T-helper 2 cell (primary cell): ENCODE data around the gene ZNF606.
"Not testable (repeated sequence)": the region's sequence is repeated elsewhere in the genome, so short reads cannot be mapped to it uniquely, and the experiment has no call there.

Experiments used
- DNase-seq, 5 experiments: peaks; one replicate each; pipeline versions ENCODE4 v3.0.0 to v3.0.0-alpha.2; 2012 to 2022

Gene ZNF606

DNA sequence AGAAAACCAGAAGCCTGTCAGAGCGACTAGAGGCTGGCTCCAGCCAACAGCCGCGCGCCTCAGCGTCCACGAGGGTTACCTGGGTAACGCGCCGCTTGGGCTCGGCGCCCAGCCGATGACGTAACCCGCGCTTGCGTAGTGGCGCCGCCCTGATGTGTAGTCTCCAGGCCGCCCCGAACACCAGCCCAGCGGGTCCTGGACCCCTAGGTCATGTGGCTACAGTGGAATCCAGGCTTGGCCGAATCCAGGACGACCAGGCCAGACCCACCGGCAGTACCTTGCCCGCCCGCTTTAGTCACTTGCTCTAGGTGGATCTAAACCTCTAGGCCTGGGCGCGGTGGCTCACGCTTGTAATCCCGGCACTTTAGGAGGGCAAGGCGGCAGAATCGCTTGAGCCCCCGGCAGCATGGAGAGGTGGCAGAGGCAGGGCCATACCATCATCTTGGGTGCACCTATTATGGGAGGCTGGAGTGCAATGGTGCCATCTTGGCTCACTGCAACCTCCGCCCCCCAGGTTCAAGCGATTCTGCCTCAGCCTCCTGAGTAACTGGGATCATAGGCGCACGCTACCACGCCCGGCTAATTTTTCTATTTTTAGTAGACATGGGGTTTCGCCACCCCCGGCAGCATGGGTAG, 7.2 kb upstream of the ZNF606 start:
- peak in 3 of 5 experiments; percentile 28 to 76 (median 41) for DNase-seq

DNA sequence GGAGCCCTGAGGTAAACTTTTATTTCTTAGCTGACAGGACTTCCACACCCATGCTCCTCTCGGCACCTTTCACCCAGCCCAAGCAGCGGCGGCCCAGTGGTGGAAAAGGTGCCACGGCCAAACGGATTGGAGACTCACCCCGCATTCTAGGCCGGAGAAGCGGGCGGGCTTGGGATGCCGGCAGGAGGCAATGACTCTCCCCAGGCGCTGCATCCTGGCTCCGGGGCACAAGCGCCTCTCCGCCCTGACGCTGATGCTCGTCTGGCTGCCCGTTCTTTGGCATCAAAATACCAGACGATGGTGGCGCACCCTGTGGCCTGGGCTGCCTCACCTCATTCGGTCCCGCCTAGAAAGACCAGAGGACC, 6.7 kb upstream of the ZNF606 start:
- no peak for DNase-seq

DNA sequence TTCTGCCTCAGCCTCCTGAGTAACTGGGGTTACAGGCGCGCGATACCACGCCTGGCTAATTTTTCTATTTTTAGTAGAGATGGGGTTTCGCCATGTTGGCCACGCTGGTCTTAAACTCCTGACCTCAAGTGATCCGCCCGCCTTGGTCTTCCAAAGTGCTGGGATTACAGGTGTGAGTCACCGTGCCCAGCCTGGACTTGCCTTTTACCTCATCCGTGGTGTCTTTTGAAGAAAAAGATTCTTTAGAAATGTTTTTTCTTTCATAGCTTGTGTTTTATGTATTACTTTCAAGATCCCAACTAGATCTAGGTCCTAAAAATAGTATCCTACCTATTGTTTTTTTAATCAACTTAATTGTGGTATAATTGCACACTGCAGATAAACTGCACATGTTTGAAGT, 6.3 kb upstream of the ZNF606 start:
- not testable (repeated sequence) for DNase-seq

DNA sequence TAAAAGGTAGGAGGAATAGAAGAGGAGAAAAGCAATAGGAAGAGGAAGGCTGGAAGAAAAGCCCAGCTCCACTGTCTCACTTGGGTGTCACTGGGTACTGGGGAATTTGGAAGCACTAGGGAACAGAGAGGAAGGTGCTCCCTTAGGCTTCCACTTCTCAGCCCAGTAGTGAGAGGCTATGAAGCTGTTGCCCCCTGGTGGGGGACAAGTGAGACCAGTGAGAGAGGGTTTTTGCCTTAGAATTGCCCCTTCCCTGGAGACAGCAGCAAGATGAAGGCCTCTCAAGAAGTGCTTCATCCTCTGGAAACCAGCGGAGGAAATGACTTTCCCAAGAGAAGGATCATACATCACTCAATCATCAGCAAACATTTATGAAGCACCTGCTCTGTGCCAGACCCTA, 4.7 kb upstream of the ZNF606 start:
- peak in 1 of 5 experiments; percentile 8 for DNase-seq

DNA sequence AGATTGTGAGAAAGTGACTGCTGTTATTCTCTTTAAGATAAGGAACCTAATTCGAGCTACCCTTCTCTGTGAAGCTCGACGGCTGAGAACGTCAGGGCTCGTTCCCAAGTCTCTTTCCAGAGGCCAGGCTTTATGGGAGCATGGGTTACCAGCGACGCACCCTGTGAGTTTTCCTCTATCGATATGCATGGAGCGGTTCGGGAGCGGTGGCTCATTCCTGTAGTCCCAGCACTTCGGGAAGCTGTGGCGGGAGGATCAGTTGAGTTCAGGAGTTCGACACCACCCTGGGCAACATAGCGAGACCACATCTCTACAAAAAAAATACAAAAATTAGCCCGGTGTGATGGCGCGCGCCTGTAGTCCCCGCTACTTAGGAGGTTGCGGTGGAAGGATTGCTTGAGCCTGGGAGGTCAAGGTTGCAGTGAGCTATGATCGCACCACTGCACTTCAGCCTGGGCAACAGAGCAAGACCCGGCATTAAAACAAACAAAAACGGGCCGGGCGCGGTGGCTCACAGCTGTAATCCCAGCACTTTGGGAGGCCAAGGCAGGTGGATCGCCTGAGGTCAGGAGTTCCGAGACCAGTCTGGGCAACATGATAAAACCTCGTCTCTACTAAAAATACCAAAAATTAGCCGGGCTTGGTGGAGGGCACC, 681 bp upstream of the ZNF606 start:
- DNase-seq = no peak

DNA sequence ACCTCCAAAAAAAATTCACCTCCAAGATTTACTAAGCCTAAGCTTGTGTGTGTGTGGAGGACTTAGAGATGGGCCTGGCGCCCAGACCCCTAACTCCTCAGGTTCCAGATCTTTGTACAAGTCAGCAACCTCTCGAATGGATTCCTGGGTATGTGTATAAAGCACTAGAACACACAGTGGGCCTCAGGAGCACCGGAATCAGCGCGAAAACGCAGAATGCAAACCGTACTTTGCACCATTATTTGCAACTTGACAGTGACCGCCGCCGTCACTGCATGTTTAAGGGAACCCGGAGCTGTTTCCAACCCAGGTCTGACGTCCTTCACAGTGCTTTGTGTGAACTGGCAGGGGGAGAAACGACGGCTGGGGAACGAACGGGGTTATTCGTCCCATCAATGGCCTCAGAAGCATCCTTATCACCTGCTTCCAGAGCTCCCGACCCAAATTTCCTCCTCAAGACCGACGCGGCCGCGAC, 688 bp downstream of the ZNF606 start:
- peak in 1 of 5 experiments; percentile 49 for DNase-seq

DNA sequence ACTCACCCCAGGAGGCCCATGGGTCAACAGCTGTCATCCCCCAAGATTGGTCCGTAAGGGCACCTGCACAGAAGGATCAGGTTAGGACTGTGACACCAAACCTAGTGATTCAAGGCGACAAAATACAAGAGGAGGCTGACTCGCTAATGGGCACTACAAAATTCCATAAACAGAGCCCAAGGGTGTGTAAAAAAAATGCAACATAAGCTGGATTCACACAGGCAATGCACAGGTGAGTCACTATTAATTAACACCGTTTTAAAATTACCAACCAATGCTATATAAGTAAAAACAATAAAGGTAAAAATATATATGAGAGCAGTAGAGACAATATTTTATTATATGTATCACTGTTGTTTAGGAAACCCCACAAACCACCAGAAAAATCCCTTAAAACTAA, 1.9 kb downstream of the ZNF606 start:
- no peak for DNase-seq

DNA sequence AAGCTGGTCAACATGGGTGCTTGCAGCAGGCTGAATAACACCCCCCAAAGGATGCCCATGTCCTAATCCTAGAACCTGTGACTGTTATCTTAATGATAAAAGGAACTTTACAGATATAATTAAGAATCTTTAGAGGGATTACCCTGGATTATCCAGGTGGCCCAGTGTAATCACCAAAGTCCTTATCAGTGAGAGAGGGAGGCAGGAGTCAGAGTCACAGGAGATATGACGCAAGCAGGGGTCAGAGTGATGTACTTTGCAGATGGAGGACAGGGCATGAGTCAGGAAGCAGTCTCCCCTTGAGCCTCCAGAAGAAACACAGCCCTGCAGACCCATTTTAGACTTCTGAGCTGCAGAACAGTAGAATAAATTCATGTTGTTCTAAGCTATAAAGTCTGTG, 9.8 kb downstream of the ZNF606 start:
- DNase-seq = no peak

DNA sequence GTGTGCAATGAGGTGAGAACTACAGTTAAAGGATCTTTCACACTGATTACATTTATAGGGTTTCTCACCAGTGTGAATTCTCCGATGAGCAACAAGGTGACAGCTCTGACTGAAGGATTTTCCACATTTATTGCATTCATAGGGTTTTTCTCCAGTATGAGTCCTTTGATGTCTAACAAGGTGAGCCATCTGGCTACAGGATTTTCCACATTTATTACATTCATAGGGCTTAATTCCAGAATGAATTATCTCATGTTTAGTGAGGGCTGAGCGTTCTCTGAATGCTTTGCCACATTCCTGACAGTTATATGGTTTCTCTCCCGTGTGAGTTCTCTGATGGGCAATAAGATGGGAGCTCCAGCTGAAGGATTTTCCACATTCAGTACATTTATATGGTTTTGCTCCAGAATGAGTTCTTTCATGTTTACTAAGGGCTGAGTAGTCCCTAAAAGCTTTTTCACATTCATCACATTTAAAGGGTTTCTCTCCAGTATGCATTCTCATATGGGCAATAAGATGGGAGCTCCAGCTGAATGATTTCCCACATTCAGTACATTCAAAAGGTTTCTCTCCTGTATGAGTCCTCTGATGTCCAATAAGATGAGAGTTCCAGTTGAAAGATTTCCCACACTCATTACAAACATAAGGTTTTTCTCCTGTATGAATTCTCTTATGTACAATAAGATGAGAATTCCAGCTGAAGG, 23.9 kb downstream of the ZNF606 start:
- no peak for DNase-seq

DNA sequence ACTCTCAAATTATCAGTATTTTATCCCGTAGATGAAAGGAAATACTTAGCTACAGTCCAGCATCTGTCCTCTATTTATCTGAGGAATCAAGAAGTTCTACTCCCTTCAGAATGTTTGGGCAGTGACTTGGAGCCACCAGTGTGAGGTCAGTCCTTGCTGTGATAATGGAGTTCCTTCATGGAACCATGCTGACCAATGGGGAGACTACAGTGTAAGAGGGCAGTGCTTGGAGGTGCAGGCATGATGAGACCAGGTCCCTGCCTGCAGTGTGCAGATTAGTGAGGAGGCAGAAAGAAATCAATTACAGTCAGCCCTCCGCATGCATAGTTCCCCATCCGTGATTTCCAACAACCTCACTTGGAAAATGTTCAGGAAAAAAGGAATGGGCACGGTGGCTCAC, 28.2 kb downstream of the ZNF606 start, which contains the start of gene C19orf18:
Gene C19orf18, minus strand, starts transcription at position 101 of the 400 bp plus-strand sequence. CDS start 102 bp downstream, outside the sequence.
- no peak for DNase-seq

DNA sequence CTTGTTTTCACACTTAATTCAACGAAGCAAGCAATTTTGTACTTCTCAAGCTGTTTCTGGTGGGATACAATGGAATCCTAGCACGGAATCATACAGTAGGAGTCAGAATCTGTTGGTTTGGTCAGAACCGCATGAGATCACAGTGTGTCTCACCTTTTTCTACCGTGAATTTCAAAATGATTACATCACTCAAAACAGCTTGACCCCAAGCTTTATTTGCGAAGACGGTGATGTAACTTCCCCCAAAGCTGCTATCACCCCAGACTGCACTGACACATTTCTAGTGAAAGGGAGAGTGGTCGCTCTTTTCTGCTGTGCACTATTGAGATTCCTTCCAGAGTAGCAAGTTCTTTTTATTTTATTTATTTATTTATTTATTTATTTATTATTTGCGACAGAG, 37.9 kb downstream of the ZNF606 start:
- no peak for DNase-seq

DNA sequence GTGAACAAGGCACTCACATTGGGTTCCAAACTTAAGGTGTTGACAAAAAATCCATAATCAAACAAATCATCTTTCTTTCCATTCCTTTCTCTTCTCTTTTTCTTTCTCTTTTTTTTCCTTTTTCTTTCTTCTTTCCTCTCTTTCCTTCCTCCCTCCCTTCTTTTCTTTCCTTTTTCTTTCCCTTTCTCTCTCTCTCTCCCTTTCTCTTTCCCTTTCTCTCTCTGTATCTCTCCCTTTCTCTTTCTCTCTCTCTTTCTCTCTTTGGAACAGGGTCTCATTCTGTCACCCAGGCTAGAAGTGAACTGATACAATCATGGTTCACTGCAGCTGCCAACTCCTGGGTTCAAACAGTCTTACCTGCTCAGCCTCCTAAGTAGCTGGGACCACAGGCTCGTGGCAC, 40.8 kb downstream of the ZNF606 start:
- no peak for DNase-seq

DNA sequence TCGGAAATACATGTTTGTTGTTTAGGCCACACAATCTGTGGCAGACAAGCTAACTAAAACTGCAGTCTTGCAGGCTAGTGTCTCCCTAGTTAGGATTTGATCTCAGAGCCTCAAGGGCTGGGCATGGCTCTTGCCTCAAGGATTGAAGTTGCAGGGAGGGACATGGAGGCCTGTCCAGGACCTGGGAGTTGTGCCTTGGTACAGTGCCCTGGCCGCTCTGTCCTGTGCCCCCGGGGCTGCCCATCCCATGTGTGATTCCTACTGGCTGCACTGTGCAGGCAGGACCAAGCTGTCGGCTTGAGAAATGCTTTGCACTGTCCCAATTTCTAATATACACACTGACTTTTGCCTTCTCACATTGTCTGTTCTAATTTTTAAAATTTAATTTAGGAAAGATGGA, 47.6 kb downstream of the ZNF606 start:
- DNase-seq = no peak

DNA sequence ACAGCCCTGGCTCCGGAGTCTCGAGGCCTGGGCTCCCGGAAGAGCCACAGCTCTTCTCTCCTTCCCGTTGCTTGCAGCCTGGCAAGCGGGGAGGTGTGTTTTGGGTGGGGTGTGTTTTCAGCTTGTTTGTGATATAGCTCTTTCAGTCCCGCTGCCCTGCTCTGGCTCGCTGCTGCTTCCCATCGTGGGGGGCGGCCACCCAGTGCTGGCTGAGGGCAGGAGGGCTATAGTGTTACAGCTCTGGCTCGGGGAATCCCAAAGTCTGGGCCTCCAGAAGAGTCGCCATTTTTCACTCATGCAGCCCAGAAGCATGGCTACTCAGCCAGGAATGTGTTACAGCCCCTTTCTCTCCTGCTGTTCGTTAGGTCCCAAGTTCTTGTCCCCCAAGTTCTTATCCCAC, 52.9 kb downstream of the ZNF606 start:
- DNase-seq = no peak

DNA sequence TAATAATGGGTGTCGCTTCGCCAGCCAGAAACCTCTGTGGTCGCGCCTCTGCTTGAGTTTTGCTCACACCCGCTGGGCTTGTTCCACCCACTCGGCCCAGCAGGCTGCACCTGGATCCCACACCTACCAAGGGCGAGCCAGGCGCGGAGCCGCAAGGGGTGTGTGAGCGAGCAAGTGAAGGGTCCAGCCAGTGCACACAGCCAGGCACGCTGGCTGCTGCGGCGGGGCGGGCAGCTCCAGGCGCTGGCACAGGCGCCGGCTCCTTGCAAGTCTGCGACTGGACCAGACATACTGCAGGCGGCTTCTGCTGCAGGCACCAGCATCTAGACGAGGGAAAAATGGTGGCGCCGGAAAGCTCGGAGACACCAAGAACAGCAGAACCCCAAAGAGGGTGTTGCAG, 53.3 kb downstream of the ZNF606 start:
- DNase-seq = no peak

DNA sequence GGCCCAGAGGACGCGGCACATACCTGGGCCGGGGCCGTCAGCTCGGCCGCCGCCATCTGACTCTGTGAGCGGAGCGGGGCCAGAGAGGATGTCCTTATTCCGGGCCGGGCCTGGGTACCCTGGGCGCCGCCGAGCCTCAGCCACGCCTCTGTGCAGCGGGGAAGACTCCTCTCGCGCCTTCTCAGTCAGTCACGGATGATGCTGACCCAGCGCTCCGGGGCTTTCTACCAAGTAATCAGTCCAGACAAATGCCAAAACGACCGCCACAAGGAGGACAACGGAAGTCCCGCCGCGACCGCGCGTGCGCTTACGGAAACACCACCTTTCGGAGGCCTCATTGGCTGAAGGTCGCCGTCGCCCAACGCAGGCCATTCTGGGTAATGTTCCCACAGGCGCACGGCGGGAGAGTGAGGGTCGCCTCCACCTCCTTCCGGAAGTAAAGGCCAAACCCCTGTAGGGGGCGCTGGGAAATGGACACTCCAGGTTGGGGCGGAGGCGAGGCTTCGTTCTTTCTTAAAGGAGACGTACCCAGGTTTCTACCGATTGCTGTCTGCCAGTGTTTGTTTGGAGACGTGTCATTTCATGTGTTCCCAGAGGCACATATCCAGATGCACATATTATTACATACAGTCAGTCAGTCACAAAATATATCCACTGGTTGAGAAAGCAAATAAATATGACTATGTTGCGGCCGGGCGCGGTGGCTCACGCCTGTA, 55.0 kb downstream of the ZNF606 start, which contains the start of gene ZNF256:
Gene ZNF256, minus strand, starts transcription at position 288 of the 716 bp plus-strand sequence. Its CDS starts 232 bp downstream, at position 56.
- peak; percentile 50 to 94 (median 77) for DNase-seq

DNA sequence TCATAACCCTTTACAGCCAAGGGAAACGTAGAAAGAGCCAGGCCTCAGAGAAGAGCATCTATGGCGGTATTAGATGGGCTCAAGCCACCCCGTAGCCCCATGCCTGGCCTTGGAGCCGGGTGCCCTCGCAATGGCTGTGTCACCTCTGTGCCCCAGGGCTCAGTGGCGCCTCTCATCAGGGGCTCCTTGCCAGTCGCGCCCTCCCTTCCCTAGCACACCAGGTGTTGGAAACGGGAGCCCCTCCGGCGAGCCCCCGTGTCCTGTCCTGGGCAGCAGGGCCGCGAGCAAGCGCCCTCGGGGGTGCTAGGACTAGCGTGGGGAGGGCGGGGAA, 55.6 kb downstream of the ZNF606 start:
- DNase-seq = no peak

DNA sequence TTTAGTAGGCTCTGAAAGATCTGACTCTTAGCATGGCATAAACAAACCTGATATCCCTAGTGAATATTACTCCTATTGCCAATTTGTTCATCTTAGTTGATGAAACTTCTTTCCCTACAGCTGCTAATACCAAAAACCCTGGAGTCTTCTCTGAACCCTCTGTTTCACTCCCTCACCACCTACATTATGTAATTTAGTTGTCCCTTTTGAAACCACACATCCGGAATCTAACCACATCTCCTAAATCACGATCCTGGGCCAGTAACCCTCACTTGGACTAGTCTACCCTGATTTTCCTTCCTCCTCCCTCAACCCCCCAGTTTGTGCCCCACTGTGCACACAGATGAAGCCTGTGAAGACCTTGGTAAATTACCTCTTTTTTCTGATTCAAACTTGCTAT, 56.3 kb downstream of the ZNF606 start:
- DNase-seq = no peak

DNA sequence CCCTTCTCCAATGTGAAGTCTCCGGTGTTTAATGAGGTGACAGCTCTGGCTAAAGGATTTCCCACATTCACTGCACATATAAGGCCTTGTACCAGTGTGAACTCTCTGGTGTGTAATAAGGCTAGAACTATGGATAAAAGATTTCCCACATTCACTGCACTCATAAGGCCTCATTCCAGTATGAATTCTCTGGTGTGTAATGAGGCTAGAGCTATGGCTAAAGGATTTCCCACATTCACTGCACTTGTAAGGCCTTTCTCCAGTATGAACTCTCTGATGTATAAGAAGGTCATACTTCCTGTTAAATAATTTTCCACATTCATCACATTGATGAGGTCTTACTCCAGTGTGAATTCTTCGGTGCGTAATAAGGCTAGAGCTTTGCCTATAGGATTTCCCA, 61.0 kb downstream of the ZNF606 start:
- DNase-seq = no peak

DNA sequence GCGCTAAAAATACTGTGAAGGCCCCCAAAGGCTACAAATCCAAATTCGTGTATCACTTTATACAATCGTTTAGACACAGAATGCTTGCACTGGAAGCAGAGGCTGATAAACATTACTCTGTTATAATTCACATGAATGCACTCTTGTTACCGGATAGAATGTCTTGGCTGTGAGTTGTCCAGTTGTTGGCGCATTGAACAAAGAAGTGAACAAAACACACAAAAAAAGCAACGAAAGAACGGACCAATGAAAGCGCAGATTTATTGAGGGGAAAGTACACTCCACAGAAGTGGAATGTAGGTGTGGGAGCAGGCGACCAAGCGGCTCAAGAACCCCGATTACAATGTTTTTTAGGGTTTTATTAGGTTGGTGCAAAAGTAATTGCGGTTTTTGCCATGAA, 66.9 kb downstream of the ZNF606 start:
- DNase-seq = no peak

DNA sequence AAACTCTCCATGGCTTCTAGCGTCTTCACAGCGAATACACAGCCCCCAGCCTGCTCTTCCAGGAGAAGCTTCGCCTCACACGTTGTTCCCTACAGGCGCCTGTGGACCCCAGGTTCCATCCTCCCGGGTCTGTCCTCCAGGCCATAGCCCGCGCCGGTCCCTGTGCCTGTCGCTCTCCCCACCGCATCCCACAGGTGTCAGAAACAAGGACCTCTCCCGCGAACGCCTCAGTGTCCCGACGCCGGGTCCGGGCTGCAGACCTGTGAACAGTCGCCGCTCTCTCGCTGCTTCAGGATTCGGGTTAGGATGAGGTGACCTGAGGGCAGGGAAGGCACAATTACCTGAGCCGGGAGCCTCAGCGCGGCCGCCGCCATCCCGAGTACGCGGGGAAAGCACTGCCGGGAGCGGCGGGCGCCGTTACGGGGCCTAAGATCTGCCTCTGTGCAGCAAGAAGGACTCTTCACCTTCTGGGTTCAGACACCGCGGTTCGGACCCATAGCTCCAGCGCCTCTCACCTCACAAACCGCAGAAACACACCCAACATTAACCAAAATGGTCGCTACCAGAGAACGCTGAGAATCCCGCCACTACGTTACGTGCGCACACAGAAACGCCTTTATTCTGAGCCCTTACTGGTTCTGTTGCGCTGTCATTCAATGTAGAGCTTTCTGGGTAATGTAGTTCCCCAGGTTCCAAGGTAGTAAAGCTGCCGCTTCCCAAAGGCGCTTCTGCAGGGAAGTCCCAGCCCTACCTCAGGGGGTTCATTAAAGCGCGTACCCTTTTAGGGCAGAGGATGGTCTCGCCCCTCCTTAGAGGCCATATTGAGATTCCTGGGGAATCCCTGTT, 67.6 kb downstream of the ZNF606 start, which contains the start of gene ZNF418:
Gene ZNF418, minus strand, starts transcription at position 583 of the 846 bp plus-strand sequence. CDS start 1,580 bp downstream, outside the sequence.
- peak in 3 of 5 experiments; percentile 14 to 74 (median 24) for DNase-seq

DNA sequence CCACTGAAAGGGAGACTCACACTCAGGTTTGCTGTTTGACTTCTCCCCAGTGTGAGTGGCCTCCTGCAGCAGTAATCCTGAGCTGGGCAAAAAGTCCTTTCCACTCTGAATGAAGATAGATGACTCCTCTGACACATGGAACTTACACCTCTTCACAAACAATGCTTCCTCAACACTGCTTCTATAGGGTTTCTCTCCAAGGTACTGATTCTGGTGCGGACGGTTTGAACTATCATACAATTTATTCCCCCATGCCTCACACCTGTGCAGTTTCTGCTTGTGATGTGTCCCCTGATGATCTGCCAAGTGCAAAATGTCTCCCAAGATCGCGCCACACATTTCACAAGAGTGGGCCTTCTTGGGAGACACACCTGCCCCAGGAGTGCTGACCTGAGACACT, 75.0 kb downstream of the ZNF606 start:
- DNase-seq = no peak
